ENCODE measurements around the gene BBLN.
"Not testable (repeated sequence)": the region's sequence is repeated elsewhere in the genome, so short reads cannot be mapped to it uniquely, and the experiment has no call there.

The BBLN gene

GRCh38 chr9:128159784-128160602 is at the start of gene BBLN:
Gene BBLN, plus strand, starts transcription at chr9:128160265. Its CDS starts 143 bp downstream, at chr9:128160408.
- peak; percentile 96 for DNase-seq

GRCh38 chr9:128111726-128112125 is 48.3 kb upstream of the BBLN start:
- DNase-seq, result not testable (repeated sequence)

GRCh38 chr9:128113526-128114325 is 46.3 kb upstream of the BBLN start:
- no peak for DNase-seq

- no peak for DNase-seq
These were observed 45.5 kb upstream of the BBLN start for GRCh38 chr9:128114326-128115186.

GRCh38 chr9:128115187-128116103 is 44.6 kb upstream of the BBLN start:
- DNase-seq, result no peak

- DNase-seq, result no peak
These were observed 43.7 kb upstream of the BBLN start for GRCh38 chr9:128116104-128117083.

GRCh38 chr9:128117613-128118471 is 42.2 kb upstream of the BBLN start:
- DNase-seq, result peak; percentile 99

- no peak for DNase-seq
These were observed 41.6 kb upstream of the BBLN start for GRCh38 chr9:128118472-128118857.

GRCh38 chr9:128118971-128119665 is 40.9 kb upstream of the BBLN start:
- no peak for DNase-seq

- no peak for DNase-seq
These were observed 39.9 kb upstream of the BBLN start for GRCh38 chr9:128120061-128120740.

GRCh38 chr9:128120741-128121465 is 39.2 kb upstream of the BBLN start:
- no peak for DNase-seq

GRCh38 chr9:128121466-128121810 is 38.6 kb upstream of the BBLN start:
- no peak for DNase-seq

GRCh38 chr9:128121924-128122808 is 37.9 kb upstream of the BBLN start:
- DNase-seq, result no peak

GRCh38 chr9:128122809-128123175 is 37.3 kb upstream of the BBLN start:
- DNase-seq, result no peak

- DNase-seq, result no peak
These were observed 36.5 kb upstream of the BBLN start for GRCh38 chr9:128123451-128124080.

- no peak for DNase-seq
These were observed 35.6 kb upstream of the BBLN start for GRCh38 chr9:128124451-128124850.

Measured in stimulated activated CD4-positive, alpha-beta T cell treated with anti-CD3 and anti-CD28 coated beads, Interleukin-12 subunit alpha, Interleukin-12 subunit beta, amount 100 ng/mL, for 4 hours (primary cell).